Effector CD4-positive, alpha-beta T cell (primary cell): ENCODE data around the gene LHPP.
"Not testable (repeated sequence)": the region's sequence is repeated elsewhere in the genome, so short reads cannot be mapped to it uniquely, and the experiment has no call there.

Experiments used
- DNase-seq: peaks from one replicate; pipeline ENCODE4 v3.0.0-alpha.2; 2020

The LHPP gene

GRCh38 chr10:124598196-124598595, 136.6 kb downstream of the LHPP start:
- no peak for DNase-seq

GRCh38 chr10:124598773-124599587, 137.4 kb downstream of the LHPP start:
- no peak for DNase-seq

GRCh38 chr10:124599588-124600050, 138.0 kb downstream of the LHPP start:
- no peak for DNase-seq

- DNase-seq, result no peak
Observed at GRCh38 chr10:124600051-124600880, 138.6 kb downstream of the LHPP start.

GRCh38 chr10:124601016-124601415, 139.4 kb downstream of the LHPP start:
- no peak for DNase-seq

GRCh38 chr10:124601431-124602120, 140.0 kb downstream of the LHPP start:
- DNase-seq, result no peak

- no peak for DNase-seq
Observed at GRCh38 chr10:124602121-124602561, 140.5 kb downstream of the LHPP start.

GRCh38 chr10:124602646-124603365, 141.2 kb downstream of the LHPP start:
- no peak for DNase-seq

GRCh38 chr10:124603376-124604213, 142.0 kb downstream of the LHPP start:
- DNase-seq, result no peak

- DNase-seq, result no peak
Observed at GRCh38 chr10:124604214-124605000, 142.8 kb downstream of the LHPP start.

GRCh38 chr10:124605001-124605370, 143.4 kb downstream of the LHPP start:
- DNase-seq, result no peak

GRCh38 chr10:124605481-124605855, 143.8 kb downstream of the LHPP start:
- DNase-seq, result no peak

GRCh38 chr10:124605856-124606812, 144.5 kb downstream of the LHPP start:
- DNase-seq, result no peak

- DNase-seq, result no peak
Observed at GRCh38 chr10:124606822-124607221, 145.2 kb downstream of the LHPP start.

- DNase-seq, result no peak
Observed at GRCh38 chr10:124607693-124608092, 146.1 kb downstream of the LHPP start.

- DNase-seq, result no peak
Observed at GRCh38 chr10:124608093-124608721, 146.6 kb downstream of the LHPP start.

- no peak for DNase-seq
Observed at GRCh38 chr10:124609698-124610097, 148.1 kb downstream of the LHPP start.

- DNase-seq, result not testable (repeated sequence)
Observed at GRCh38 chr10:124610186-124610585, 148.6 kb downstream of the LHPP start.

GRCh38 chr10:124610851-124611250, 149.2 kb downstream of the LHPP start:
- DNase-seq, result not testable (repeated sequence)
